B cell (primary cell): ENCODE data around the gene XAGE1B. TPM values are rescaled to one million over a fixed set of nuclear protein-coding genes. Genes with fewer than 3 reads are reported as not detected.
"Not testable (repeated sequence)": the region's sequence is repeated elsewhere in the genome, so short reads cannot be mapped to it uniquely, and the experiment has no call there.

Experiments
- ATAC-seq: fragments of 200-7000 bp; cut with Tn5 transposase; one replicate; pipeline ENCODE4 v1.10.0; 2021; ENCODE audit warnings: low read depth, mild to moderate bottlenecking, moderate number of reproducible peaks, moderate library complexity
- CTCF ChIA-PET: fragments of 350-600 bp; sonication (Branson Sonifier 250); formaldehyde crosslinking; loops from one replicate; lab custom pipeline; 2021; ENCODE audit warnings: antibody characterized with exemption, inconsistent platforms; lab: Charles Lee
- POLR2A ChIA-PET: fragments of 350-600 bp; sonication (Branson Sonifier 250); formaldehyde crosslinking; loops from one replicate; lab custom pipeline; 2021; ENCODE audit warnings: antibody characterized with exemption; lab: Charles Lee
- DNase-seq: peaks from one replicate; pipeline ENCODE4 v3.0.0; 2013
- H2AFZ ChIP-seq: 2 replicates; pipeline ENCODE4 v1.6.1; 2012; ENCODE audit warnings: mild to moderate bottlenecking, low read depth, low read length; ENCODE audit not compliant: insufficient read depth, poor library complexity, severe bottlenecking
- H3K27ac ChIP-seq, 2 donors: 1 replicate in 1 of 2; 2 replicates in 1 of 2; pipeline ENCODE4 v1.5.1; 2012 to 2013; ENCODE audit warnings: low read length in 2 of 2, mild to moderate bottlenecking in 2 of 2, moderate library complexity in 1 of 2
- H3K27me3 ChIP-seq, 4 experiments: fragments of 200-600 bp in 1 of 4; sonication (generic) in 1 of 4; replicated peaks in 1 of 4; 1 replicate in 2 of 4; 2 replicates in 2 of 4; pipeline versions ENCODE4 v1.6.1 to v1.7.0; 2013 to 2016; ENCODE audit warnings: low read length in 3 of 4, mild to moderate bottlenecking in 2 of 4, mixed read lengths in 1 of 4, moderate library complexity in 1 of 4; ENCODE audit not compliant: insufficient read depth in 4 of 4, control insufficient read depth in 3 of 4; ENCODE audit errors: control extremely low read depth in 1 of 4
- H3K36me3 ChIP-seq, 2 experiments: replicated peaks in 1 of 2; 1 replicate in 1 of 2; 2 replicates in 1 of 2; pipeline versions ENCODE4 v1.6.1 to v1.7.1; 2013; ENCODE audit warnings: low read length in 1 of 2; ENCODE audit not compliant: insufficient read depth in 2 of 2, control insufficient read depth in 1 of 2; ENCODE audit errors: control extremely low read depth in 1 of 2, extremely low read depth in 1 of 2
- H3K4me1 ChIP-seq, 2 donors: fragments of 200-600 bp in 1 of 2; sonication (generic) in 1 of 2; 1 replicate in 1 of 2; 2 replicates in 1 of 2; pipeline versions ENCODE4 v1.5.1 to v1.6.1; 2013 to 2017; ENCODE audit warnings: low read length in 2 of 2; ENCODE audit not compliant: control insufficient read depth in 2 of 2, insufficient read depth in 2 of 2
- H3K4me2 ChIP-seq: replicated peaks from 2 replicates; pipeline ENCODE3; 2012; ENCODE audit warnings: mild to moderate bottlenecking, low read depth, low read length; ENCODE audit not compliant: poor library complexity, severe bottlenecking
- H3K4me3 ChIP-seq, 5 experiments: fragments of 200-600 bp in 1 of 5; sonication (generic) in 1 of 5; 1 replicate in 3 of 5; 2 replicates in 2 of 5; pipeline versions ENCODE4 v1.5.1 to v1.7.0; 2011 to 2016; ENCODE audit warnings: low read length in 4 of 5, mild to moderate bottlenecking in 4 of 5, low read depth in 2 of 5, control low read depth in 1 of 5, moderate library complexity in 1 of 5; ENCODE audit not compliant: insufficient read depth in 1 of 5; ENCODE audit errors: control extremely low read depth in 1 of 5, extremely low read depth in 1 of 5
- H3K79me2 ChIP-seq: fragments of 200-600 bp; sonication (generic); one replicate; pipeline ENCODE4 v1.6.0; 2016; ENCODE audit warnings: low read length; ENCODE audit not compliant: control insufficient read depth, insufficient read depth
- H3K9ac ChIP-seq: fragments of 200-600 bp; sonication (generic); 2 replicates; pipeline ENCODE4 v1.6.1; 2017; ENCODE audit warnings: mild to moderate bottlenecking, low read length, moderate library complexity
- H3K9me3 ChIP-seq, 3 donors: one replicate each; pipeline versions ENCODE4 v1.6.1 to v1.7.1; 2013; ENCODE audit warnings: low read length in 2 of 3; ENCODE audit not compliant: control insufficient read depth in 2 of 3, insufficient read depth in 1 of 3; ENCODE audit errors: control extremely low read depth in 1 of 3
- H4K20me1 ChIP-seq: 2 replicates; pipeline ENCODE4 v1.6.0; 2012; ENCODE audit warnings: mild to moderate bottlenecking, low read length; ENCODE audit not compliant: insufficient read depth, control insufficient read depth, poor library complexity, severe bottlenecking
- H3K27ac Mint-ChIP-seq: one replicate; pipeline ENCODE4 v1.8.0; 2021; ENCODE audit warnings: mixed read lengths
- H3K27me3 Mint-ChIP-seq: one replicate; pipeline ENCODE4 v1.8.0; 2021; ENCODE audit warnings: mixed read lengths
- H3K4me1 Mint-ChIP-seq: one replicate; pipeline ENCODE4 v1.8.0; 2021; ENCODE audit warnings: mixed read lengths
- H3K4me3 Mint-ChIP-seq: one replicate; pipeline ENCODE4 v1.8.0; 2021; ENCODE audit warnings: mixed read lengths
- H3K9me3 Mint-ChIP-seq: one replicate; pipeline ENCODE4 v1.8.0; 2022; ENCODE audit warnings: mixed read lengths; ENCODE audit not compliant: insufficient read depth
- EZH2 ChIP-seq: IDR thresholded peaks from 2 replicates; pipeline ENCODE4 v1.6.1; 2012; ENCODE audit warnings: borderline replicate concordance, low read depth, mild to moderate bottlenecking, moderate library complexity, low read length; ENCODE audit not compliant: insufficient read depth, poor library complexity, severe bottlenecking
- WGBS: methylation state at CpG from one replicate; pipeline ENCODE4 v1.1.5; 2013; ENCODE audit warnings: missing lambda C conversion rate; ENCODE audit not compliant: insufficient coverage; 5-methylcytosine and 5-hydroxymethylcytosine counted together
- intact Hi-C: fragments of 100-400 bp; cut with micrococcal nuclease; formaldehyde crosslinking; loops from one replicate; pipeline ENCODE4 v1.10.0; 2022
- polyA plus RNA-seq: library from polyadenylated mRNA; depleted of rRNA; stranded (reverse); fragments of >200 nt; gene quantifications from 2 replicates; pipeline ENCODE4 v1.2.3, GENCODE V29; 2012
- total RNA-seq, 2 donors: library from RNA; stranded (reverse); fragments of 120-200 nt in 1 of 2; gene quantifications; 1 replicate in 1 of 2; 2 replicates in 1 of 2; pipeline versions ENCODE4 v1.2.3 to v1.2.4, GENCODE V29; 2013 to 2022
- TF ChIP-seq, protein P1 (sequence below): fragments of 200-600 bp; IDR thresholded peaks from one replicate; pipeline ENCODE4 v1.8.0; 2022; ENCODE audit warnings: antibody characterized with exemption, mild to moderate bottlenecking

XAGE1B gene
- total and polyA plus RNA-seq, 2 donors (not counting 1 experiment from before 2014, with no cell fraction given), result not detected

DNA sequence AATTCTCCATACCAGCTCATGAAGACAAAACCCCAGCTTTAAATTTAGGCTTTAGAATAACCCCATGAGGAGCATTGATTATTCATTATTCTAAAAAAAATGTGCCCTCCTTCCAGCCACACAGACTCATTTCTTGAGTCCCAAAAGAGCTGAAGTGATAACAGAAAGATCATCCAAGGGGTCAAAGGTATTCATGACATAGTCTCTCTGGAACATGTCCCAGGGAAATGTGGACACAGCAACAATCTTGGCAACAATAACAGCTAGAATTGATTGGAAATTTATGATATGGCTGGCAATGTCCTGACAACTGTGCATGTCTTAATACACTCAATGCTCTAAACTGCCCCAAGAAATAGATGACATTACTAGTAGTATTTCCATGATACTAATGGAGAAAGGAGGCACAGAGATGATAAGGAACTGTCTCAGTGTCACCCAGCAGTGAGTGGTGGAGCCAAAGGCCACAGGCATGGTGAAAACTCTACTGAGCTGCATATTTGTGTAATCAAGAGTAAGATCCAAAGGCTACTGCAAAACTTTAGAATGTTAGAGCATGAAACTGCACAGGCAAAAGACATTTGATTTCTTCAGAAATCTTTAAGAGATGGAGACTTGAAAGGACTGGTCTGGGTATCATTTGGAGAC, 37.3 kb upstream of the XAGE1B start:
- Histone ChIP-seq H3K27me3 (no peaks in the 10 kb centered on the region), H3K27ac (no peak overlapping the region), H3K9ac (no peak overlapping the region), H3K9me3 (no peaks in the 10 kb centered on the region), H3K4me2 (no peak overlapping the region), H3K4me3 (no peak overlapping the region), H4K20me1 (no peaks in the 10 kb centered on the region), H2AFZ (no peak overlapping the region), H3K4me1 (no peaks in the 10 kb centered on the region), H3K79me2 (no peaks in the 10 kb centered on the region), H3K36me3 (no peaks in the 10 kb centered on the region)
- ATAC-seq (no peak), DNase-seq (no peak)
- intact Hi-C loops, result no loop called here
- CTCF ChIA-PET, result no interaction called here
- POLR2A ChIA-PET, result no interaction called here
- H3K9me3 Mint-ChIP-seq, result no peaks in the 10 kb centered on the region
- no peak overlapping the region for H3K4me3 Mint-ChIP-seq
- TF ChIP-seq EZH2, result no peak
- TF ChIP-seq, protein P1, sequence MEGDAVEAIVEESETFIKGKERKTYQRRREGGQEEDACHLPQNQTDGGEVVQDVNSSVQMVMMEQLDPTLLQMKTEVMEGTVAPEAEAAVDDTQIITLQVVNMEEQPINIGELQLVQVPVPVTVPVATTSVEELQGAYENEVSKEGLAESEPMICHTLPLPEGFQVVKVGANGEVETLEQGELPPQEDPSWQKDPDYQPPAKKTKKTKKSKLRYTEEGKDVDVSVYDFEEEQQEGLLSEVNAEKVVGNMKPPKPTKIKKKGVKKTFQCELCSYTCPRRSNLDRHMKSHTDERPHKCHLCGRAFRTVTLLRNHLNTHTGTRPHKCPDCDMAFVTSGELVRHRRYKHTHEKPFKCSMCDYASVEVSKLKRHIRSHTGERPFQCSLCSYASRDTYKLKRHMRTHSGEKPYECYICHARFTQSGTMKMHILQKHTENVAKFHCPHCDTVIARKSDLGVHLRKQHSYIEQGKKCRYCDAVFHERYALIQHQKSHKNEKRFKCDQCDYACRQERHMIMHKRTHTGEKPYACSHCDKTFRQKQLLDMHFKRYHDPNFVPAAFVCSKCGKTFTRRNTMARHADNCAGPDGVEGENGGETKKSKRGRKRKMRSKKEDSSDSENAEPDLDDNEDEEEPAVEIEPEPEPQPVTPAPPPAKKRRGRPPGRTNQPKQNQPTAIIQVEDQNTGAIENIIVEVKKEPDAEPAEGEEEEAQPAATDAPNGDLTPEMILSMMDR, result no peak
- H3K27me3 Mint-ChIP-seq, result no peaks in the 10 kb centered on the region
- H3K4me1 Mint-ChIP-seq, result no peaks in the 10 kb centered on the region
- no peak overlapping the region for H3K27ac Mint-ChIP-seq

GRCh38 chrX:52548769-52549168, 31.9 kb upstream of the XAGE1B start:
- H3K4me3 ChIP-seq, H3K79me2 ChIP-seq, H3K4me1 ChIP-seq, H3K27ac ChIP-seq, H3K4me2 ChIP-seq, H3K27me3 Mint-ChIP-seq, intact Hi-C loops, H3K9me3 Mint-ChIP-seq, CTCF ChIA-PET, H3K27me3 ChIP-seq, ATAC-seq, H3K4me1 Mint-ChIP-seq, H3K27ac Mint-ChIP-seq, H3K9me3 ChIP-seq, H3K36me3 ChIP-seq, DNase-seq, H3K4me3 Mint-ChIP-seq, H2AFZ ChIP-seq, H3K9ac ChIP-seq, POLR2A ChIA-PET, H4K20me1 ChIP-seq: not testable (repeated sequence)
- no CpG with 5 or more reads among the region's 3 CpGs for WGBS
